HL-60 (cell line): ENCODE results near the gene TIAM1.

Experiments used
- POLR2AphosphoS5 ChIP-seq: IDR thresholded peaks from 2 replicates; pipeline ENCODE4 v1.6.1; 2012; ENCODE audit warnings: low read depth
- TF ChIP-seq, protein P1 (sequence below): IDR thresholded peaks from one replicate; pipeline ENCODE4 v1.5.1; 2011; ENCODE audit warnings: low read length, control low read depth, inconsistent platforms; ENCODE audit not compliant: insufficient read depth

DNA sequence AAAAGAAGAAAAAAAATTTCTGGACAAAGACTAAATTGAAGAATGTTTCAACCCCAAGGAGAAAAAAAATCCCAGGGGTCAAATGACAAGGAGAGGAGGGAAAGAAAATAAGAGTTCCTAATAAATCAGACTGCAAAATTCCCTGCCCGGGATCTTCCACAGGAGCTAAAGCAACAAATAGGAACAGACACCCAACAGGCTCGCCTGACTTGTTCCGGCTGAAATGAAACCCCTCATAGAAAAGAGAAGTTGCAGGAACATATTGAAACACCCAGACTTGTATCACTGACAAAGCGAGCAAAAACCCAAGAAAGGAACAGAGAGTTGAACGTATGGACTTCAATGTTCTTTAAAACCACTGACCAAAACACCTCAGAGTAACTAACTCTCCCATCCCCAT lies 123.0 kb downstream of the TIAM1 start:
- TF ChIP-seq POLR2AphosphoS5, result no peak
- TF ChIP-seq, protein P1, sequence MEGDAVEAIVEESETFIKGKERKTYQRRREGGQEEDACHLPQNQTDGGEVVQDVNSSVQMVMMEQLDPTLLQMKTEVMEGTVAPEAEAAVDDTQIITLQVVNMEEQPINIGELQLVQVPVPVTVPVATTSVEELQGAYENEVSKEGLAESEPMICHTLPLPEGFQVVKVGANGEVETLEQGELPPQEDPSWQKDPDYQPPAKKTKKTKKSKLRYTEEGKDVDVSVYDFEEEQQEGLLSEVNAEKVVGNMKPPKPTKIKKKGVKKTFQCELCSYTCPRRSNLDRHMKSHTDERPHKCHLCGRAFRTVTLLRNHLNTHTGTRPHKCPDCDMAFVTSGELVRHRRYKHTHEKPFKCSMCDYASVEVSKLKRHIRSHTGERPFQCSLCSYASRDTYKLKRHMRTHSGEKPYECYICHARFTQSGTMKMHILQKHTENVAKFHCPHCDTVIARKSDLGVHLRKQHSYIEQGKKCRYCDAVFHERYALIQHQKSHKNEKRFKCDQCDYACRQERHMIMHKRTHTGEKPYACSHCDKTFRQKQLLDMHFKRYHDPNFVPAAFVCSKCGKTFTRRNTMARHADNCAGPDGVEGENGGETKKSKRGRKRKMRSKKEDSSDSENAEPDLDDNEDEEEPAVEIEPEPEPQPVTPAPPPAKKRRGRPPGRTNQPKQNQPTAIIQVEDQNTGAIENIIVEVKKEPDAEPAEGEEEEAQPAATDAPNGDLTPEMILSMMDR, result no peak
